ENCODE results near the gene UNKL. TPM values are rescaled to one million over a fixed set of nuclear protein-coding genes. Genes with fewer than 3 reads are reported as not detected.

UNKL gene
- total RNA-seq, 1 donor from 2014 or later = 70.7 TPM

DNA sequence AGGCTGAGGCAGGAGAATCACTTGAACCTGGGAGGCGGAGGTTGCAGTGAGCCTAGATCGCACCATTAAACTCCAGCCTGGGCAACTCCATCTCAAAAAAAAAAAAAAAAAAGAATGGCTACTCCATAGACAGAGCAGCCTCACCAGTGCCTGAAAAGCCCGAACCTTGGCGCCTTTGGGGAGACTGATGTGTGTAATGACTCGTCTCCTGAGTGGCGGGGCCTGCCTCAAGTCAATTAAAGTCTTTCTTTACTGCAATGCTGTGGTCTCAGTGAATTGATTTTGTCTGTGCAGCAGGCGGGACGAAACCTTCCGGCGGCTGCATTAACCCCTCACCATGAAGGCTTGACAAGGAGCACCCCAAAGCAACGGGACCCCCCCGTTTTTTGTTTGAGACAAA, 9.5 kb upstream of the UNKL start:
- no peak for DNase-seq
- H3K4me3 Mint-ChIP-seq = no peak overlapping the region
- H3K27me3 Mint-ChIP-seq = no peaks in the 10 kb centered on the region
- ChIA-PET POLR2A (interaction anchor here (0.7 to 1.2 kb wide), 2 partner anchors 57 to 61 kb away, joined by 3 read pairs; no protein-coding TSS in a partner anchor), CTCF (no interaction called here)
- H3K27ac Mint-ChIP-seq = peak overlapping the region; percentile 50
- intact Hi-C loops (cut with micrococcal nuclease) = loop anchor here (5.0 kb wide), 1 partner anchor 283 kb away; the partner anchor contains the start of gene MAPK8IP3
- no peaks in the 10 kb centered on the region for H3K9me3 Mint-ChIP-seq
- peaks cover 24% of the 10 kb centered on the region for H3K4me1 Mint-ChIP-seq
- H3K36me3 Mint-ChIP-seq (ENCODE audit: low read depth) = peaks cover 4% of the 10 kb centered on the region
- no peak for TF ChIP-seq CTCF (IDR thresholded peaks at IDR 0.05)
- no peak for ATAC-seq (ENCODE audit: low read depth)

DNA sequence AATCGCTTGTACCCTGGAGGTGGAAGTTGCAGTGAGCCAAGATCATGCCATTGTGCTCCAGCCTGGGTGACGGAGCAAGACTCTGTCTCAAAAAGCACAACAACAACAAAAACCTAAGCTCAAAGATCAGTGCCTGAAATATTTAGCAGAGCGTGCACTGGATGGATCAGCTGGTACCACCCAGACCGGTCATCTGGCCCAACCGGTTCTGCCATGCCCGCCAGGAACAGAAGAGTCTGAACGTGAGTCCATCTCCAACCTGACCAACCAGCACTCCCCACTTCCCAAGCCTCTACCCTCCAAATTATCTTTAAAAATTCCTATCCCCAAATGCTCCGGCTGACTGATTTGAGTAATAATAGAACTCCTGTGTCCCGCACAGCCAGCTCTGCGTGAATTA, 7.6 kb upstream of the UNKL start:
- H3K4me1 Mint-ChIP-seq = peaks cover 24% of the 10 kb centered on the region
- no peak for DNase-seq
- no peak for TF ChIP-seq CTCF (IDR thresholded peaks at IDR 0.05)
- ChIA-PET CTCF (no interaction called here), POLR2A (interaction anchor here (1.0 to 3.2 kb wide), 10 partner anchors 9 to 284 kb away, joined by 3 to 39 read pairs (median 18); partner anchors contain the start of genes CRAMP1, GNPTG, IFT140 and MAPK8IP3)
- H3K36me3 Mint-ChIP-seq (ENCODE audit: low read depth) = peaks cover 8% of the 10 kb centered on the region
- H3K9me3 Mint-ChIP-seq = no peaks in the 10 kb centered on the region
- H3K27ac Mint-ChIP-seq = peak overlapping the region; percentile 98
- H3K4me3 Mint-ChIP-seq = peak overlapping the region; percentile 41
- H3K27me3 Mint-ChIP-seq = no peaks in the 10 kb centered on the region
- no peak for ATAC-seq (ENCODE audit: low read depth)
- intact Hi-C loops (cut with micrococcal nuclease) = loop anchor here (5.0 kb wide), 1 partner anchor 285 kb away; the partner anchor contains the start of gene MAPK8IP3

- DNase-seq (no peak), ATAC-seq (ENCODE audit: low read depth) (no peak)
- Mint-ChIP-seq H3K4me3 (peak overlapping the region; percentile 85), H3K27me3 (no peaks in the 10 kb centered on the region), H3K9me3 (no peaks in the 10 kb centered on the region), H3K36me3 (ENCODE audit: low read depth) (peaks cover 8% of the 10 kb centered on the region), H3K27ac (peak overlapping the region; percentile 98), H3K4me1 (peaks cover 25% of the 10 kb centered on the region)
- ChIA-PET POLR2A (interaction anchor here (0.6 to 3.2 kb wide), 36 partner anchors 8 to 1284 kb away, joined by 3 to 39 read pairs (median 8); partner anchors contain the start of genes CCDC154, CHTF18, CRAMP1 and EME2), CTCF (no interaction called here)
- intact Hi-C loops (cut with micrococcal nuclease) = loop anchor here (1.0 to 5.0 kb wide), 6 partner anchors 12 to 363 kb away; partner anchors contain the start of genes GNPTG, MAPK8IP3, NUBP2 and SPSB3
- no peak for TF ChIP-seq CTCF (IDR thresholded peaks at IDR 0.05)
Measured at GRCh38 chr16:1420111-1420539, 5.6 kb upstream of the UNKL start.

DNA sequence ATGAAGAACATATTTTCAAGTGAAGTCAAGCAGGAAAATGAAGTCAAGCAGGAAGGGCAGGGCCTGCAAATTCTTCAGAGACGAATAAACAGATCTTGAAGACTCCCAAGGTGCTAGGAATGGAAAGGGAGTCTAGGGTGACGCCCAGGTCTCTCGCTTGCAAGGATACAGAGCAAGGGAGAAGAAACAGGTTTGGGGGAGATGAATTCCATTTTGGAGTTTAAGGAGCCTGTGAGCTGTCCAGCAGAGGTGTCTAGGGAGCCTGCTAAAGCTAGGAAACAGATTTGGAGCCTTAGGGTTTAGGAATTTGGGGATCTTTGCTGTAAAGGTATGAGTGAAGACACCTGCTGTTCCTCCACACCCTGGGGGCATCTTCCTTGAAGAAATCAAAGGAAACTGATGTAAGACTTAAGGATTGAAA, 2.0 kb upstream of the UNKL start:
- POLR2A ChIA-PET = interaction anchor here (0.7 to 1.5 kb wide), 2 partner anchors 9 to 64 kb away, joined by 3 read pairs; no protein-coding TSS in a partner anchor
- ATAC-seq (ENCODE audit: low read depth) (no peak), DNase-seq (no peak)
- intact Hi-C loops (cut with micrococcal nuclease) = no loop called here
- Mint-ChIP-seq H3K9me3 (no peaks in the 10 kb centered on the region), H3K36me3 (ENCODE audit: low read depth) (peaks cover 15% of the 10 kb centered on the region), H3K27me3 (no peaks in the 10 kb centered on the region), H3K27ac (peak overlapping the region; percentile 65), H3K4me1 (peaks cover 32% of the 10 kb centered on the region), H3K4me3 (peak overlapping the region; percentile 15)
- CTCF ChIA-PET = no interaction called here
- no peak for TF ChIP-seq CTCF (IDR thresholded peaks at IDR 0.05)

DNA sequence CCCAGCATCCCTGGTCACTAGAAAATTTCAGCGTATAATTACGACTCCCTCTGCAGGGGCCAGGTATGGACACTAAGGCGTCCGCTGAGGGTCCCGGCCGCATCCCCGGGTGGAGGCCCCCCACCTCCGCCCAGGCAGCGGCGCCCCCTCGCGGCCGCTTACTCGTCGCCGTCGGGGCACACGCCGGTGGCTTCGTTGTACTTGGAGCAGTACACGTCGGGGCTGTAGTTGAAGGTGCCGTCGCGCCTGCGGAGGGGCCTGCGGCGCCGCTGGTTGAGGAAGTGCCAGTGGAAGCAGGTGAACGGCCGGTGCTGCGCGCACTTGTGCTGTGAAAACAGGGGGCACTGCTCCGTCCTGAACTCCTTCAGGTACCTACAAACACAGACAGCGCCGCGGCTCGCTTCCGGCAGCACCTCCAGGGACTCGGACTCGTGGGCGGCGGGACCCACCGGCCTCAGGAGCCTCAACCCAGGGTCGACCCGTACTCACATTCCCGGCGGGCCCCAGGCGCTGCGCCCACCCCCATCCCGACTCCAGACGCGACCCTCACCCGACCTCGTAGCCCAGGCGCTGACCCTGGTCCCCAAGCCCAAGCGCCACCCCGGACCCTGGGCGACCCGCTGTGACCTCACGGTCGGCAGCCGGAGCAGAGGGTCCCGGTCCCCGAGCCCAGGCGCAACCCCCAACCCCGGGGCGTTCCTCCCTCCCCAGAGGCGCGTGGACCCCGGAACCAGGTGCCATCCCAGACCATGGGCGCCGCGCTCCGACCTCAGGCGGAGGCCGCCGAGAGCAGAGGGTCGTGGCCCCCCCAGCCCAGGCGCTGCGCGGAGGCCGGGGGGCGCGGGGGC, 596 bp downstream of the UNKL start:
- H3K36me3 Mint-ChIP-seq (ENCODE audit: low read depth) = peaks cover 21% of the 10 kb centered on the region
- intact Hi-C loops (cut with micrococcal nuclease) = loop anchor here (1.0 to 5.0 kb wide), 2 partner anchors 35 to 198 kb away; partner anchors contain the start of genes CRAMP1 and IFT140

More for the DNA sequence above, 596 bp downstream of the UNKL start:
- Mint-ChIP-seq H3K4me1 (peaks cover 22% of the 10 kb centered on the region), H3K27me3 (no peaks in the 10 kb centered on the region), H3K27ac (peak overlapping the region; percentile 85), H3K9me3 (no peaks in the 10 kb centered on the region), H3K4me3 (peak overlapping the region; percentile 88)
- TF ChIP-seq CTCF (IDR thresholded peaks at IDR 0.05) = no peak
- DNase-seq (peak; percentile 61), ATAC-seq (ENCODE audit: low read depth) (peak; percentile 64)
- ChIA-PET CTCF (interaction anchor here (1.4 kb wide), 1 partner anchor 50 kb away, joined by 5 read pairs; no protein-coding TSS in a partner anchor), POLR2A (interaction anchor here (0.7 to 0.8 kb wide), 3 partner anchors 15 to 739 kb away, joined by 3 to 10 read pairs (median 7); partner anchors contain the start of gene TELO2)

Data from activated B cell treated with CpG ODN at 0.5 μM for 24 hours (primary cell).